Stimulated activated CD8-positive, alpha-beta memory T cell treated with anti-CD3 and anti-CD28 coated beads, Interleukin-7, amount 100 ng/mL, for 24 hours (primary cell): ENCODE results near the gene IGSF21.

Experiments used
- DNase-seq: peaks from one replicate; pipeline ENCODE4 v3.0.0-alpha.2; 2020; ENCODE audit warnings: low read depth

The IGSF21 gene

DNA sequence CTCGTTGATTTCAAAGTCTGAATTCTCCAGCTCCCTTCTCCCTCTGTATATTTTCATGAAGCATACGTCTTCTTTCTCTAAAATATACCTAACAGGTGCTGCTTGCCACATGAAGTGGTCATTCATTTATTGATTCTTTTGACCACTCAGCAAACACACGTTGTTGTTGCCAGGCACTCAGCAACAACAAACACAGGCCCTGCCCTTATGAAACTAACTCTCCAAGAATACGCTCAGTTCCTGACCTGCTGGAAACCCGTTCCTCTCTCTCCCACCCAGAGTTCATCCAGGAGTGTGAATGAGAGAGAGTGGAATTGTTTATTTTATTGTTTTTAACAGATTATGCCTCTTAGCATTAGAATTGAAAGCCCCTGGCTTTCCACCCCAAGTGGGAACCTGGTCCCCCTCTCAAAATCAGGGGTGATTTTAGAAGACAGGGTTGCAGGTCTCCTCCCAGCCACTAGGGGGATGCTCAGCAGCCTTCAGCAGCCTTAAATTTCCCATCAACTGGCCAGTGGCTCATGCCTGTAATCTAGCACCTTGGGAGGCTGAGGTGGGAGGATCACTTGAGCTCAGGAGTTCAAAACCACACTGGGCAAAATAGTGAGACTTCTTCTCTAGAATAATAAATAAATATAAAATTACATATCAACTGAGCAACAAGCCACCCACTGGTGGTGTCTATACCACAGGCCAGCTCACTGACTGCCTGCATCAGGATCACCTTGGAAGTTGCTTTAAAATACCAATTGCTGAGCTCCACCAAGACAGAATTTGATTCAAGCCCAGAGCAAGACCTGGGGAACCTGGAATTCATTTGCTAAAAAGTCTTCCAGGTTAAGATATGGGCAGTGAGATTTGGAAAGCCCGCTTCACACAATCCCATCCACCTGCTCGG lies 192.1 kb downstream of the IGSF21 start:
- no peak for DNase-seq

DNA sequence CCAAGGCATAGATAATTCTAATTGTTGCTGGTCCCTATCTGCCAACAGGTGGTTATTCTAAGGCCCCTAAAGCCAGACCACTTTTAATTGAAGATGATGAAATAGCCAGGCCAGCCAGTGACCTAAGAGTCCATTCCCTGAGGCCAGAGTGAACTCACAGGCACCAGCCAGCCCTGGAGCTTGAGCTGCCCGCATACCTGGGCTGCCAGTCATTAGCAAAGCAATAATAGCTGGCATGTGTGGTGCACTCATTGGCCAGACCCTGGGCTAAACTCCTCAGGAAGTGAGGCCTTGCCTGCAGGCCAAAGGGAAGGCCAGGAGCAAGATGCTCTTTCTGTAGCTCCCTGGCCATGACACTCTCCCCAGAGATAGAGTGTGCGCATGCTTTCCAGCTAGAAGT lies 192.8 kb downstream of the IGSF21 start:
- DNase-seq = no peak

DNA sequence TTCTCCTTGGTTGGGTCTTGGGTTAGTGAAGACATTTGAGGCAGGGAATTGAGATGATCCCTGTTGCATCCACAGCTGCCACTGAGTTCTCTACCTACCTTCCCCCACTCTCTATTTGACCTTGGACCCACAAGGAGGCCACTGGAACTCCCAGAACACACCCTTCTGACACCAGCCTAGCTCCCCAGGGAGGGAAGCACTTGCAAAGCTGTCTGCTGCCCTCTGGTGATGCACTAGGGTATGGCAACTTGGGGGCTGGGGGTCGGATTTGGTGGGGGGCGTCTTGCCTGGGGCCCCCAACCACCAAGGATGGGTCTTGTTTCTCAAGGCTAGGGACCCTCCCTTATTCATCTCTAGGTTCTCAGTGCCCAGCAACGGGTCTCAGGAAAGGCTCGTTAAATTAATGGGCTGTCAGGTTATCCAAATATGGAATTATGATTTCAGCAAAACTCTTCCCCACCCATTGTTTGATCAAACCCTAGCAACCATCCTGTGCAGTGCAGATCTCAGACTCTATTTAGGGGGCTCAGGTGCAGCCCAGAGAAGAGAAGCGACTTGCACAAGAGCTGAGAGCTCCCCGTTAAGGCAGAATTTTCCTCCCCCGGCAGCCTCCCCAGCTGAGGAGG lies 195.3 kb downstream of the IGSF21 start:
- no peak for DNase-seq

DNA sequence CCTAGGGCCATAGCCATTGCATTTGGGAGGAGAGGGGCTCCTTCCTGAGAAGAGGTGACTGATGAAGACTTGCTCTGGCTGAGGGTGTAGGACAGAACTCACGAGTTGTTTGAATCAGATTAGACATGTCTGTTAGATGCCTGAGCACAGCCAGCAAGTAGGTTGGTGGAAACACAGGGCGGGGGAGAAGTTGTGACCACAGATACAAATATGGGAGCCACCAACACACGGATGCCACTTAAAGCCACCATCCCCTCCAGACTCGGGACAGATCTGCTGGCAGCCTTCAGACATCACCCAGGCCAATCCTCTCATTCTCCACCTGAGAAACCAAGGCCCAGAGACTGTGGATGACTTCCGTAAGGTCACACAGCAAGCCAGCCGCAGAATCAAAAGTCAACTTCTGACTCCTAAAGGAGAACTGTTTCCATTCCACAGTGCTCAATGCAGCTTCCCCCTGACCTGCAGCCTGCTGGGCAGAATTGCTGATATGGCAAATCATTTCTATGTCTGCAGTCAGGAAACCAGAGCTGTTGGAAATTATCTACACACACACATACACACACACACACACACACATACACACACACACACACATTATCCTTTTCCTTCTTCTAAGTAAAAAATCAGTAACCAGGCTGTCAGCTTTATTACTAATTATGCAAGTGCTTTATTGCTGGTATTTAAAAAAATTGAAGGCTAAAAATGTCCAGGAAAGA lies 196.7 kb downstream of the IGSF21 start:
- DNase-seq = no peak

DNA sequence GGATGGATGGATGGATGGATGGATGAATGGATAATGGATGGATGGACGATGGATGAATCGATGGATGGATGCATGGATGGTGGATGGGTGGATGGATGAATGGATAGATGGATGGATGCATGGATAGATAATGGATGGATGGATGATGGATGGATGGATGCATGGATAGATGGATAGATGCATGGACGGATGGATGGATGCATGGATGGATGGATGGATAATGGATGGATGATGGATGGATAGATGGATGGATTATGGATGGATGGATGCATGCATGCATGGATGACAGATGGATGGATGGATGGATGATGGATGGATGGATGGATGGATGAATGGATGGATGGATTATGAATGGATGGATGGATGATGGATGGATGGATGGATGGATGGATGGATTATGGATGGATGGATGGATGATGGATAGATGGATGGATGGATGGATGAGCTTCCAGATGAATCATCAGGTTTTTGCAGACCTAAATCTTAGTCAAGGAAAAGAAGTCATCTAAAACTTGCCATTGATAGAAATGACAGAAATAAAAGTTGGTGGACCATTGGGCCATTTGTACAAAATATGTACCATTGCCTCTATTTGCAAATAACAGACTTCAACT lies 197.7 kb downstream of the IGSF21 start:
- no peak for DNase-seq

DNA sequence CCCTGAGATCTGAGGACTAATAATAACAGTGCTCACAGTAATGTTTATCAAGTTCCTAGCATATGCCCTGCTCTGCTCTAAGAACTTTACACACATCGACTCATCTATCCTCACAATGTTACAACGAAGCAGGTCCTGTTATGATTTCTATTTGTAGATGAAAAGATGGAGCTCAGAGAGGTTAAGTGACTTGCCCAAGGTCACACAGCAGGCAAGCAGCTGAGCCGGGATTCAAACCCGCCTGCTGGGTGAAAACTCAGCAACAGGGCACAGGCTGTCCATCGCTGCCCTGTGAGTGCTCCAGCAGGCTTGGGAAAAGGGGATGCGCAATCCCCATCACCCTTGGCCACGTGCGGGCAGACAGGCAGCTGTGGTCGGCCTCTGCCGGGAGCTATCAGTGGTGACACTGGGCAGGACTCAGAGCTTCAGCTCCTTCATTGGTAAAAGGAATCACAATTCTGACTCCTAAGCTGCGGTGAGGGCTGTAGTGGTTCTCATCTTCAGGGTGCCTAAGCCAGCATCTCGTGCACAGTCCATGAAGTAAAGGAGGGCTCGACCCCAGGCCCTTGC lies 199.8 kb downstream of the IGSF21 start:
- DNase-seq = no peak

DNA sequence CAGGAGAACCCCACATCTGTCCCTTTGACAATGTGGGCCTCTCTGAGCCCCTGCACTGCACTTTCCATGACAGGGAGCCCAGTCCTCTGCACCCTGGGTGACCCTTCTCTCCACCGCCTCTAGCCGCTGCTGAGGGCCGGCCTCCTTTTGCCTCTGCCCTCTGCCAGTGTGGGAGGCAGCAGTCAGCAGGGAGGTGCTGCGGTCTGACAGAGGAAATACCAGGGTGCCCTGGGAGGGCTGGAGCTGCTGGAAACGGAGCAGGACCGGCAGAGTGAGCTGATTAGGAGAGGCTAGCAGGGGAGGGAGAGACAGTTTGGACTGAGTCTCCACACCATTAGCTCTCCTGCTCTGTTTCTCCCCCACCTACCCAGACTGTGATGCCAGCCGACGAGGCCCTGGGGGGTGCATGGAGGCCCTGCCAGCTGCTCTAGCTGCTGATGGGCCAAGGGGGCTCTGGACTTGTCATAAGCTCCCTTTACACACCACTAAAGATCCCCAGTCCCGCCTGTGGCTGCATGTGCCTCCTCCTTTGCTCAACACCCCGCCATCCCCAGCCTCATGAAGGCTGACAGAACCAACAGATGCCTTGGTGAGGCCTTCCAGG lies 202.1 kb downstream of the IGSF21 start:
- DNase-seq = no peak

DNA sequence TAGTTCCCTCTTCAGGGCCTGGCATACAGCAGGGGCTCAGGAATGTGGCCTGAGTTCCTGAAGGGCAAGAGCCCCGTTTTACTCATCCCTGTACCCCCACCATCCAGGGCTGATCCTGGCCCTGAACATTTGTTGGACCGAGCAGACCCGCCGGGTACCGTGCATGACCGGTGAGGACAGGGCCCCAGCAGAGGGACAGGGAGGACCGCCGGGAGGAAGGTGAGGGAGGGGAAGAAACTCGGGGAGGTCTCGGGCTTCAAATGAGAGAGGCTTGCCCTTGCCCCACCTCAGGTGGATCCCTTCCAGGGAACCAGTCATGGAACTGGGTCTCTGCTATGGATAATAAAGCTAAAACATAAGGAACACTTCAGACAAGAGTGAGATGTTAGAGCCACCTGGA lies 205.4 kb downstream of the IGSF21 start:
- no peak for DNase-seq

DNA sequence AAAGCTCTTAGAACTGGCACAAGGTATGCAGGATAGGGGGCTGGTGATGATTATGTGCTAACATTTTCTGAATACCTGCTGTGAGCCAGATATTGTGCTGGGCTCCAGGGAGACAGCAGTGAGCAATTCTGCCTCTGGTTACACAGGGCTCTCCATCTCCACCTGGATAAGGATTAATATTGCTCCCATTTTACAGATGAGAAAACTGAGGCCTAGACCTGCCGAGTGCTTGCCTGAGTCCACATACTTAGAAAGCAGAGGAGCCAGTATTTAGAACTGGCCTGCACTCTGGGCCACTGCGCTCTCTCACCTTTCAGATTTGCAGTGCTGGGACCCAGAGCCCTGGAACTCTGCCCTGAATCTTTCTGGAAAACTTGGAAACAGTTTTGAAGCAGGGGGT lies 205.9 kb downstream of the IGSF21 start:
- no peak for DNase-seq

DNA sequence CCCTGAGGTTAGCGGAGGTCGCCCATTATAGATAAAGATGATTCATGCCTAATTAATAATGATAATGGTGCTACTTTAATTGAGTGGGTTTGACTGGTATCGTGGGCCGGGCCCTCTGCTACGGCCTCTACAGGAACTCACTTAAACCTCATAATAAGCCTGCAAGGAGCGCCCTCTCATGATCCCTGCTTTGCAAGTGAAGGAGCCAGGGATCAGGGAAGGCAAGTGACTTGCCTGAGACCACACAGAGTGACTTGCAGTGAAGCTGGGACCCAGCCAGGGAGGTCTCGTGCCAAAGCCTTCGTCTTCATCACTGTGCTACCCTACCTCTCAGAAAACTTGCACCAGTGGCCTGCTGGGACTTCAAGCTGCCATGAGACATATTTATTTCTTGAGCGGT lies 206.8 kb downstream of the IGSF21 start:
- DNase-seq = no peak

DNA sequence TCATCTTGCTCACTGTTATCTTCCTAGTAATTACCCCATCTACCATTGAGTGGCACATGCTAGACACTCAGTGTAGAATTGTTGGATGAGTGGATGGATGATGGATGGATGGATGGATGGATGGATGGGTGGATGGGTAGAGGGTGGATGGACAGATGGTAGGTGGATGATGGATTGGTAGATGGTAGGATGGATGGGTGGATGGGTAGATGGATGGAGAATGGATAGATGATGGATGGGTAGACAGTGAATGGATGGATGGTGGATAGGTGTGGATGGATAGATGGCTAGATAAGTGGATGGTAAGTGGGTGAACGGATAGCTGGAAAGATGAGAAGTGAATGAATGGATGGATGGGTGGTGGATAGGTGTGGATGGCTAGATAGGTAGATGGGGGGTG lies 207.9 kb downstream of the IGSF21 start:
- DNase-seq = no peak

DNA sequence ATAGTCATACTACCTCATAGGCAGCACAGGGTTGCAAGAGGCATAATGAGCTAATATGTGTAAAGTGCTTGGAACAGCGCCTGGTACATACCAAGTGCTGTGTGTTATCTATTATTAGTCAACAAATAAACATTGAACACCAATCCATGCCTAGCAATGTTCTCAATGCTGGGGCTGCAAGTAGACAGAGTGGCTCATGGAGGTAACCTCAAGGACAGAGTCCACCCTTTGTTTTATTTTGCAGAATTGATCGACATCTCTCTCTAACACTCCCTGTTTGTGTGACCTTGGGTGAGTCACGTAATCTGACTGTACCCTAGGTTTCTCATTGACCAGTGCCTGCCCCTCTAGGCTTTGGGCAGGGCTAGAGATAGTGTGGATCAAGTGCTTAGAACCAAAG lies 209.2 kb downstream of the IGSF21 start:
- no peak for DNase-seq

DNA sequence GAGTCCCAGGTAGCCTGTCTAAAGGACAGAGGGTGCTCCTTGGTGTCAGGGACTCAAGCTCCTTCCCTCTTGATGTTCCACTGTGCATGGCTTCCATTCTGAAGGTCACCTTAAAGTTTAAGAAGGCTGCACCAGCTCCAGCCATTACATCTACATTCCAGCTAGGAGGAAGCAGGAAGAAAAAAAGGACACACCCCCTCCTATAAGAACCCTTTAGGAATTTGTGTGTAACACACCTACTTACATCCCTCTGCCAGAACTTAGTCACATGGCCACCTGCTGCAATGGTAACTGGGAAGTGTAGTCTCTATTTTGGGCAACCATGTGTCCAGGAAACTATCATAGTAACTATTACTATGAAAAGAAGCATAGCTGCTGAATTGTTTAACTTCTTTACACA lies 211.5 kb downstream of the IGSF21 start:
- DNase-seq = no peak

DNA sequence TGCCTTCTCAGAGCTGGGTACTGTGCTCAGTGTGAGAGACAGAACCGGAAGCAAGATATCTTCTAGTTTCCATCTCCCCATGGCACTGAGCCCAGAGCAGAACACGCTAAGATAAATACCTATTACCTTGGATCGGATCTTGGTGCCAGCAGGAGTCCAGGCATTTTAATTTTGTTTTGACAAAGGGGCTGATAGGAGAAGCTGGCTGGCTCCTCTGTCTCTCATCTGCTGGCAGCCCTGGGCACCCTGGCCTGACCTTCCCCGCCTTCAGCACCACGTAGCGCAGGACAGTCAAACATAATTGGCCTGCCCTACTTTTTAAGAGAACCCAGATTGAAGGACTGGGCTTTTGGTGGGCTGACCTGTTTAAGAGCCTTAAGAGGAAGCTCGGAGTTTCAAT lies 212.5 kb downstream of the IGSF21 start:
- DNase-seq = no peak

DNA sequence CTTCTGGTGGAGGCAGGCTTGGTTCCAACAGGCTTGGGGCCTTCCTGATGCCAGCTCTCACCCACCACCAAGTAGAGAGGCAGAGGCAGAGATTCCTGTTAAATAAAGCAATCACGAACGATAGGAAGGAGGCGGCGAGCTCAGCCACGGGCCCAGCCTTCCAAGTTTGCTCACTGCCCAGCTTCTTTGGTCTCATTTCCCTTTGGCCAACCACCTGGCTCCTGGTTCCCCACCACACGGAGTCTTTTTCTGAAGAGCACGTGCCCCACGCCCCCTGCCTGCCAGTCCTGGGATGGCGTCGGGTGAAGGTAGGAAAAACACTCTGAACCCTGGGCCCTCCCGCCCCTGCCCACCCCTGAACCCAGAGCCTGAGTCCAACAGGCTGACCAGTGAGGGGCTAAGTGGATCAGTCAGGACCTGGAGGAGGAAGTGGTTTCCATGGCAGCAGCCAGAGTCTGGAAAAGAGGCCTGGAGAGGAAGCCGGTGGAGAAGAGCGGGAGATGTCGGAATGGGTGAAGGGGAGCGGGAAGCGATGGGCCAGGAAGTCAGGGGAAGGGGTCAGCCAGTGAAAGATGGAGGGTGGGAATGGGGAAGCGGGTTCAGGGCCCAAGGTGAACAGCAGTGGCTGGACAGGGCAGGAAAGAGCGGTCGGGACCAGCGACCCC lies 214.9 kb downstream of the IGSF21 start:
- no peak for DNase-seq

DNA sequence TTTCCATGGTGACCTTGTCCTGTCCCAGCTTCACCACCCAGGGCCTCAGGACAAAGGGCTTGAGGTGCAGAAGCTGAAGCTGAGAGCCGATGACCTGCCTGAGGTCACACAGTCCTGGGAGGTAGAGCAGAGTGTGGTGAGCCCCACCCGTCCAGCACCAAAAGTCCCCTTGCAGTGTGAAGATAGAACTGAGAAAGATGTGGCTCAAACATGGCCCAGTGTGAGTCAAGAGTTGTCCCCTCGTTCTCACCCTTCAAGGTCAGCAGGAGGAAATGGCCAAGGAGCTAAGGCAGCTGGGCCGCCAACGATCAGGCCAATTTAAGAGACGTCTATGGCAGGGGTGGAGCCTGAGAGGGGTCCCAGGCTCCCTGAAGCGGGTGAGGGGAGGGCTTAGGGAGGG lies 215.7 kb downstream of the IGSF21 start:
- DNase-seq = no peak

DNA sequence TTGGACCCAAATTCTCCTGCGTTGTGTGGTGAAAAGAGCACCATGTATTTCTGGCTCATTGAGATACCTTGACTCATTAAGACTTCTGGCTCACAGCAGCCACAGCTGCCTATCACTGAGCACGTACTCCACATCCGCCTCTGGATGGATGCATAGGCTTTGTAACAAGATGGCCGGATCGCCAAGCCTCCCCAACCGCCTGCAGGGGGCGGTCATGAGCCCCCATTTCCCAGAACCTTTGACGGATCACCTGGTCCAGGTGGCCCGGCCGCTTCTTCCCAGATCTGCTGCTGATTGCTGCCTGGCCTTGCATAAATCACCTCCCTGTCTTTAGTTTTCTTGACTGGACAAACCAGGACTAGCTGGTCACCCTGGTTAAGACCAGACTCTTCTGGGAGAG lies 216.6 kb downstream of the IGSF21 start:
- DNase-seq = no peak

DNA sequence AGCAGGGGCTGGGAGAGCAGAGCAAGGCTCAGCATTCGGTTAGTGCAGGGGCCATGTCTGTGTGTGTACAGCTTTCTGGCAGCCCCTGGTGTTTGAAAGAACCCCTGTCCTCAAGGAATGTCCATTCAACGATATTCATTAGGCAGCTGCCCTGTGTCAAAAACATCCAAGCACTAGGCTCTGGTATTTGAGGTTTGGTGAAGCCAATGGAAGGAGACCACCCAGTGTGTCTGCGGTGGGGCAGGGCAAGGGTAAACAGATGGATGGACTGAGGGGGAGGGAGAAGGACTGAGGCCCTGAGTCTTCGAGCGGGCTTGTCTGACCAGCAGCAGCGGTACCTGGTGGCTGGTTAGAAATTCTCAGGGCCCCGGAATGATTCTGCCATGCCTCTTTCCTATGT lies 217.5 kb downstream of the IGSF21 start:
- DNase-seq = no peak

DNA sequence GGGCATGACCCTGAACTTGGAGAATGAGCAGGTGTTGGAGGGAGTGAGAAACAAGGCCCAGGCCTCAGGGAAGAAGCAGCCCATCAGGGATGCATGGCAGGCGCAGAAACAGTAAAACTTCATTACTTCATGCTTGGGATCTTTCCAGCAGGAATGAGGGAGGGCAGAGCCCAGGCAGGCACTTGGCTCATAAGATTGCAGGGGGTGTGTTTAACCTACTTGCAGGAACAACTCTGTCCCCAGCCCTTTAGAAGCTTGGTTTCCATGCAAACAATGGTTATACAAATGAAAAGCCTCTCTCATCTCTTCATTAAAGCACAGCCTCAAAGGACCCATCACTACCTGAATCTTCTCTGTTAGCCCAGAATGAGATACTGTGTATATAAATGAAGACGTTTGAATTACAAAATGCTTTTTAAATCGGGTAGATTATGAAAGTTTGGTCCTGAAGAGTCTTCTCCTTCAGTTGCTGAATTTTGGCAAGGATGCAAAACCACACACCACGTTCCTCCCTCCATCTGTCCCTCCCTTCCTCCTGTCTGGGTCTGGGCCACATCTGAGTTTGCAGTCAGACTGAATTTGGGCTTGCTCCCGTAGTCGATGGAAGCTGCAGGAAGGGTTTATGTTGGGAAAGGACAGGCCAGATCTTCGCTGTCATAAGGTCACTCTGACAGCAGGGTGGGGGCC lies 218.8 kb downstream of the IGSF21 start:
- no peak for DNase-seq

DNA sequence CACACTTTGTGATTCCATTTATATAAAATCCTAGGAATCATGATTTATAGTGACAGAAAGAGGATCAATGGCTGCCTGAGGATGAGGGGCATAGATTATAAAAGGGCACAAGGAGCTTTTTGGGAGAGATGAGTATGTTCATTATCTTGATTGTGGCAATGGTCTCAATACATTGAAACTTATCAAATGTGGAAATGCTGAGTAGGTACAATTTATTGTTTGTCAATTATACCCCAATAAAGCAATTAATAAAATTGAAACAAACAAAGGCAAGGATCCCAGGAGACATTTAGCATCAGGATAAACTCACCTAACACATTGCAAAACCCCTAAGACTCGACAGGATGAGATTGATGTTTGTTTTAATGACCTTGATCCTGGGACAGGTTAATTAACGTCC lies 220.1 kb downstream of the IGSF21 start:
- no peak for DNase-seq

DNA sequence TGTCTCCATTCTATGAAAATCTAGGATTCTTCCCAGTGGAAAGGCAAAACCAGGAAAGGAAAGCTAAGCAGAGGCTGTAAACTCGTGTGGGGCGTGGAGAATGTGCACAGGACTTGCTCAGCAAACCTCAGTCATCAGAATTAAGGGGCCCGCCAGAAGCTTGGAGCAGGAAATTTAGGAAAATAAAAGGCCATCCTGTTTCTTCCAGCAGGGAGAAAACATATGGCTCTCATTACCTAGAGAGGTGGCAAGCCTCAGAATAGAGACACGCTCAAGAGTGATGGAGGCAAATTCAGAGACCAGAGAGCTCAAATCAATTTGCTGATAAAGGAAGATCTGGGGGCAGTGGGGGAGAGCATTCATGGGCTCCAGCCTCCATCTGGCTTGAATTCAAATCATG lies 221.2 kb downstream of the IGSF21 start:
- DNase-seq = no peak
